ENCODE measurements around the gene PIGO.

Gene PIGO

GRCh38 chr9:35106343-35106730 lies 9.9 kb upstream of the PIGO start:
- DNase-seq (ENCODE audit: low spot score), result no peak

- DNase-seq (ENCODE audit: low spot score), result no peak
Observed at GRCh38 chr9:35105571-35106342, 9.4 kb upstream of the PIGO start.

DNA sequence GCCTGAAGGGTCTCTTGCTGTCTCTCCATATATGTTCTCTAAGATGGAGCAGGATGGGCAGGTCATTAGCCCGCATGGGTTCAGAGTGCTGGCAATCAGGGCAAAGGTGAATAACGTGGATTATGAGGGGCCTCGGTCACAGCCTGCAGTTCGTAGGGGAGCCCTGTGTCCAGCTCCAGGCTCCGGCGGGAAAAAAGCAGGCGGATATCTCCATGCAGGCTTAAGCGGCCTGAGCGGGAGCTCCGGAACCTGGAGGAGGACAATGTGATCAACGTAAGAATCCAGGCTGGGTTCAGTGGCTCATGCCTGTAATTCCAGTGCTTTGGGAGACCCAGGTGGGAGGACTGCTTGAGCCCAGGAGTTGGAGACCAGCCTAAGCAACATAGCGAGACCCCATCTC lies 8.7 kb upstream of the PIGO start:
- no peak for DNase-seq (ENCODE audit: low spot score)

DNA sequence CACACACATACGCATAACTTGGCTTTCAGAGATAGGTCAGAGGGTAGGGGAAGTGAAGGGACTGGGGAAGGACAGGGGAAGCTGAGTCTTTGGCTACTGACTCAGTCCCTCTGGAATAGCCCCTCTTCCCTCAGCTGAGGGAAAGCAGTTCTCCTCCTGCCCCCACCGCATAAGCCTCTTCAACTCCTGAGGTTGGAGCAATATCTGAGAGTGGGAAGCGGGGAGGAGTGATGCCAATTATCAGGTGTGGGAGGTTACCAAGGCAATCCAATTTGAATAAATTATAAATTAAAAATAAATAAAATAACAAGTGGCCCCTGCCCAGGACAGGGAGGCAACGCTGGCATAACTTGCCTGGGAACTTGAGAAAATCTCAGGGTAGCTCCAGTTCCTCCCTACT lies 8.2 kb upstream of the PIGO start:
- no peak for DNase-seq (ENCODE audit: low spot score)

- DNase-seq (ENCODE audit: low spot score), result no peak
Observed at GRCh38 chr9:35103660-35104191, 7.3 kb upstream of the PIGO start.

GRCh38 chr9:35102769-35103659 lies 6.6 kb upstream of the PIGO start, which contains the start of gene STOML2:
STOML2 (minus strand) TSS chr9:35103131; CDS start chr9:35103094, 37 bp downstream.
- DNase-seq (ENCODE audit: low spot score), result peak; percentile 97

DNA sequence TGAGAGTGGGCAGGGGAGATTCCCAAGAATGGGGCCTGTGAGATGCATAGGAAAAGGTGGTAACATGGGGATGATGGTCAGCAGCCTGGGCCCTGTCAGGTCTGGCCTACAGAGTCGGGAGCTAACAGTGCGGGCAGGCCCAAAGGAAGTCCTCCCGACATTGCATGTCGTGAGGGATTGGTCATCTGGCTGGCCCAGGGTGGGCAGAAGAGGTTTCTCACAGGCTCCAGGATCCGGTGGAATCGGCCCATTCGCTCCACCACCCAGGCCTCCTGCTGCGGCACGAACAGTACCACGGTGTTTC lies 6.0 kb upstream of the PIGO start:
- DNase-seq (ENCODE audit: low spot score), result no peak

DNA sequence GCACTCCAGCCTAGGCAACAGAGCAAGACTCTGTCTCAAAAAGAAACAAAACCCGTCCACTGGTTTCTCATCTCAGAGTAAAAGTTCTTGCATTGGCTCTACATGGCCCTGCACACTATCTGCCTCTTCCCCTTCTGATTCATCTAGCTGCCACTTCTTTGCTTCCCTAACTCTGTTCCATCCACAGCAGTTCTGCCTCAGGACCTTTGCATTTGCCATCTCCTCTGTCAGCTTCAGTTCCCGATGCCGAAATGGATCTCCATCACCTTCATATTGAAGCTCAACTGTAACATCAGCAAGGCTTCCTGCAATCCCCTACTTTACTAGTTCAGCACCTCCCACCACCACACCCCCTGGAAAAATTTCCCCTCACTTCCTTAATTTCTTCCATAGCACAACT lies 1.2 kb upstream of the PIGO start:
- DNase-seq (ENCODE audit: low spot score), result no peak

DNA sequence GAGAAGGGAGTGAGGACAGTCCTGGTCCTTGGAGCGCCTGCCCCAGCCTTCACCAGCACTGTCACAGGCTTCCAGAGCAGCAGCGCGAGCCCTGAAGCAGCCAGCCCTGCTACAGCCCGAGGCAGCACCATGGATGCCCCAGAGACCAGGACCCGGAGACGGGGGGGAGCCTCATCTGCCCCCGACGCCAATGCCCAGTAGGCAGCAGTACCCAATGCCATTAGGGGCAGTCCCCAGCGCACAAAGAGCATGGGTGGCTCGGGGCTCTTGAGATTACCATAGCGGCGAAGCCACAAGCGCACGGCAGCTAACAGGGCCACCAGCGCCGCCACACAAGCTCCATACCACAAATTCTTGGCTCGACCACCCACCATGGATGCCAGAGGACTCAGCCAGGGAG lies 4.9 kb downstream of the PIGO start:
- no peak for DNase-seq (ENCODE audit: low spot score)

DNA sequence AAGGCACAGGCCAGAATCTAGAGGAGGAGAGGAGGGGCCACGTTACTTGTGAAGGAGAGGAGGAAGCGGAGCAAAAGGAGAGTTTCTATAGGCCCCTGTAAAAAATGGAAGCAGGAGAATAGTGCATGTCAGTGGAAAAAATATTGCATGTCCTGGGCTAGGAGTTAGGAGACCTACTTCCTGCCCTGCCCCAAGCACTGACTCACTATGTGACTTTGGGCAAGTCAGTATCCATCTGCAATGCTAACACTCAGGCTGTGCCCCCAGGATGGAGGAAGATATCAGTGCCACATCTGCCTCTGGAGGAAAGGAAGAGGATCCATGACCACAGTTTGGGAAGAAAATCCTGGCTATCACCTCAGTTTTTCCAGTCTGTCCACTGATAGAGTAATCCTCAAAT lies 7.0 kb downstream of the PIGO start:
- no peak for DNase-seq (ENCODE audit: low spot score)

DNA sequence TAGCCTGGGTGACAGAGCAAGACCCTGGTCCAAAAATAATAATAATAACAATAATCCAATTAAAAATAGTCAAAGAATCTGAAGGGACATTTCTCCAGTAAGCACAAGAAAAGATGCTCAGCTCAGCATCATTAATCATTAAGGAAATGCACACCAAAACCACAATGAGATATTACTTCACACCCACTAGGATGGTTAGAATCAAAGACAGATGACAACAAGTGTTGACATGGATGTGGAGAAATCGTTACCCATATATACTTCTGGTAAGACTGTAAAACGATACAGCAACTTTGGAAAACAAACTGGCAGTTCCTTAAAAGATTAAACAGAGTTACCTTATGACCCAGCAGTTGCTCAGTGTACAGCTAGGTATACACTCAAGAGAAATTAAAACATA lies 11.3 kb downstream of the PIGO start:
- no peak for DNase-seq (ENCODE audit: low spot score)

- DNase-seq (ENCODE audit: low spot score), result peak; percentile 89
Observed at GRCh38 chr9:35079426-35080341, 16.7 kb downstream of the PIGO start, which contains the start of gene FANCG. FANCG (minus strand) TSS chr9:35079942; CDS start chr9:35079524, 418 bp downstream.

DNA sequence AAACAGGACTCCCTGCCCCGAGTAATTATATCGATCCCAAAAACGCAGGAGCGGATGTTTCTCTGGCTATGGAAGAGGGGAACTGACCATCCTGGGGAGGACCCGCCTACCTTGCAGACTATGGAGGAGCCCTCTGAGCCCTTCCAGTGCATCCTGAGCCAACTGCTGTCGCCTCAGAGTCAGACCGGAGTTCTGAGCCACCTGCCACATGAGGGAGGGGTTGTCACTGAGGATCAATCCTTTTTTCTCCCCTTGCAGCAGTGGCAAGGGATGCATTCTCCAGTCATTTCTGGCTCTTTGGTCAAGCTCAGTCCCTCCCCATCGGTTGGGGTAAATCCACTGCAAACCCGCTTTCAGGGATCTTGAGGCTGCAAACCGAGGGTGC lies 17.4 kb downstream of the PIGO start:
- DNase-seq (ENCODE audit: low spot score), result peak; percentile 30

GRCh38 chr9:35078066-35078465 lies 18.3 kb downstream of the PIGO start:
- no peak for DNase-seq (ENCODE audit: low spot score)

GRCh38 chr9:35076848-35077247 lies 19.5 kb downstream of the PIGO start:
- DNase-seq (ENCODE audit: low spot score), result no peak

DNA sequence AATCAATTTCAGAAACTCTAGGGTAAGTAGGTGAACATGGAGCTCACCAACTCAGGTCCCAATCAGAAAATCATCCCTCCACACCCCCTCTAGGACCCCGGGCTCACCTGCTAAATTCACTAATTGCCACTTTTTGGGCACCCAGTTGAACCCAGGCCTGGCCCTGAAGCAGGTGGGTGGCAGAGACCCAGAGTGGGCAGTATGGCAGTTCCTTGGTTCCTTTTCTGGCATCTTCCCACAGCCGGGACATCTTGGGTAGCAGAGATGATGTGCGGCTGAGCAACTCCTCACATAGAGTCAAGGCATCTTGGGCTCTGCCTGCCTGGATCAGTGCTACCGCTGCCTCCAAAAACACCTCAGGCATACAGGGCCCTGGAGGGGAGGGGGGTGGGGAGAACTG lies 21.0 kb downstream of the PIGO start:
- DNase-seq (ENCODE audit: low spot score), result no peak

DNA sequence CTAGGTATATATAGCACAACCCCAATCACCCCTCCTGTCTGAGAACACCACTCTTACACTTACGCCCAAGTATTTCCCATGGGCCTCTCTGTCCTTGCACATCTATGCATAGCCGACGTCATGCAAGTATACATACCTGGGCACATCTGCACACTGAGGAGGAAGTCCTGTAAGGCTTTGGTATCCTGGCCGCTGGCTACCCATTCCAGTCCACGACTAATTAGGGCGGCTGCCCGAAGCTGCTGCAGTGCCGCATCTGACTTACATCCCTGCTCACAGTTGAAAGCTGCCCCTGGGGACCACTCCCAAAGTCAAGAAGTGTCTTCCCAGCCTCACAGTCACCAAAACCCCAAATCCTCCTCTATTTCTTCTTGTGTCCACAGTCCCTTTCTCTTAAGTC lies 21.6 kb downstream of the PIGO start:
- no peak for DNase-seq (ENCODE audit: low spot score)

DNA sequence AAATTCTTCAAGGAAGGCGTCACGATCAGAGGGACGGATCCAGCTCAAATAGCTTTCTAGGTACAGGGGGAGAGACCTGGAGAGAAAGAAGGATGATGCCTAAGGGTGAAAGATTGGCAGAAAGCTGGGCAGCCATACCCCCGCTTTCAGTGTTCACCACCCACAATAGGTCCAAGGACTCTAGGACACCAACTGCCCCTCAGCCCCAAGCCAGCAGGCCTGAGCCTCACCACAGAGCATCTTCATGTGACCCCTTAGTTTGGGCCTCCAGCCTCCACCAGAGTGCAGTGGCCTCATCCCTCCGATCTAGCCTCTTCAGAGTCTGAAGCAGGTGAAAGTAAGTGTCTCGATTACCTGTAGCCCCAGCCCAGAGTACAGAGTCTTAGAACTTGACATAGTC lies 22.2 kb downstream of the PIGO start:
- no peak for DNase-seq (ENCODE audit: low spot score)

GRCh38 chr9:35073279-35073612 lies 23.1 kb downstream of the PIGO start:
- no peak for DNase-seq (ENCODE audit: low spot score)

DNA sequence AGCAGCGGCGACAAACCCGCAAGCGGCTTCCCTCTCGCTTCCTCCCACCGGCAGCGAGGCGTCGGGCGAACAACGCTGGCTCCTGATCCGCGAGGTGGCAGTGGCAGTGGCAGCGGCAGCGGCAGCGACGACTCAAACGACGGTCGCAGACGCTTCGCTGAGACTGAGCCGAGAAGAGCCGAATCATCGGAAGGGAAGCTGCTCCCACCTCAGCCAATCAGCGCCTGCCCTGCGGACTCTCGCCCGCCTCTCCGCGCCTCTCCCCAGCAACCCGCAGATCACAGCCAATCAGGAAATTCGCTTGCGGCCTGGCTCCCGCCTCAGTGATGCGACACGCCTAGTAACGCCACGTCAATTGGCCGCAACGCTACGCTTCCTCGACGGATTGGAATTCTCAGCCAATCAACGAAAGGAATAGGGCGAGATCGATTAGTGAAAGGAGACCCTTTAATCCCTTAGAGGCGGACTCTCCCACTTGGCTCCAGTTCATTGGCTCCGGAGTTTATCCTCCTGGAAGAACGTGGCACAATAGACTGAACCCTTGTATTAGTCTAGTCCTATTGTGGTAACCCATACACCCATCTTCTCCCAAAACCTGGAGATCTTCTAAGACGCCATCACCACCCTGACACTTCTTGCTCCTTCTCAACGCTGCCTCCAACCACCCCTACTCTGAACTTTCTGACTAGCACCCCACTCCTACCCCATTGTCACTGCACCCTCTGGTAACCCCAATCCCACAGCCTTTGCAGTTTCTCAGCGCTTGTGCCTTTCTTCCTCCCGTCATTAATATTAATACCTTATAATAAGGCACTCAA lies 23.7 kb downstream of the PIGO start, which contains the start of gene VCP:
Gene VCP (minus strand): TSS at position 165 of the 818 bp plus-strand sequence. CDS start 272 bp downstream, outside the sequence.
- DNase-seq (ENCODE audit: low spot score), result peak; percentile 98

GRCh38 chr9:35071814-35072460 lies 24.5 kb downstream of the PIGO start:
- peak; percentile 73 for DNase-seq (ENCODE audit: low spot score)

All from HuH-7.5 (cell line).